ENCODE results near the gene FERD3L.
A peak's percentile ranks its signal among the peaks of the same experiment; 100 is the strongest.

The FERD3L gene

GRCh38 chr7:19128856-19129255 lies 16.4 kb downstream of the FERD3L start:
- no peak for TF ChIP-seq CTCF (IDR thresholded peaks at IDR 0.05; ENCODE audit: low read depth, low read length, missing control alignments)
- DNase-seq (ENCODE audit: extremely low read depth, low read depth): no peak
- no peak overlapping the region for H3K4me3 ChIP-seq (replicated peaks; ENCODE audit: low read depth, low read length)

- DNase-seq (ENCODE audit: extremely low read depth, low read depth): no peak
- no peak overlapping the region for H3K4me3 ChIP-seq (replicated peaks; ENCODE audit: low read depth, low read length)
- TF ChIP-seq CTCF (IDR thresholded peaks at IDR 0.05; ENCODE audit: low read depth, low read length, missing control alignments): peak; percentile 71
Measured at GRCh38 chr7:19121977-19122588, 23.1 kb downstream of the FERD3L start.

GRCh38 chr7:19119870-19120486 lies 25.2 kb downstream of the FERD3L start:
- no peak for TF ChIP-seq CTCF (IDR thresholded peaks at IDR 0.05; ENCODE audit: low read depth, low read length, missing control alignments)
- peak overlapping the region; percentile 94 for H3K4me3 ChIP-seq (replicated peaks; ENCODE audit: low read depth, low read length)
- no peak for DNase-seq (ENCODE audit: extremely low read depth, low read depth)

GRCh38 chr7:19119372-19119771 lies 25.8 kb downstream of the FERD3L start:
- no peak for DNase-seq (ENCODE audit: extremely low read depth, low read depth)
- peak overlapping the region; percentile 94 for H3K4me3 ChIP-seq (replicated peaks; ENCODE audit: low read depth, low read length)
- no peak for TF ChIP-seq CTCF (IDR thresholded peaks at IDR 0.05; ENCODE audit: low read depth, low read length, missing control alignments)

GRCh38 chr7:19118636-19119371 lies 26.4 kb downstream of the FERD3L start:
- no peak for TF ChIP-seq CTCF (IDR thresholded peaks at IDR 0.05; ENCODE audit: low read depth, low read length, missing control alignments)
- peak overlapping the region; percentile 94 for H3K4me3 ChIP-seq (replicated peaks; ENCODE audit: low read depth, low read length)
- no peak for DNase-seq (ENCODE audit: extremely low read depth, low read depth)

- DNase-seq (ENCODE audit: extremely low read depth, low read depth): no peak
- peak; percentile 23 for TF ChIP-seq CTCF (IDR thresholded peaks at IDR 0.05; ENCODE audit: low read depth, low read length, missing control alignments)
- H3K4me3 ChIP-seq (replicated peaks; ENCODE audit: low read depth, low read length): peak overlapping the region; percentile 94
Measured at GRCh38 chr7:19117870-19118608, 27.2 kb downstream of the FERD3L start.
